ENCODE data around the gene ZNF532.
"Not testable (repeated sequence)": the region's sequence is repeated elsewhere in the genome, so short reads cannot be mapped to it uniquely, and the experiment has no call there.

Gene ZNF532

GRCh38 chr18:59011786-59012185 is 147.1 kb downstream of the ZNF532 start:
- DNase-seq = no peak

GRCh38 chr18:59012815-59013705 is 148.4 kb downstream of the ZNF532 start:
- no peak for DNase-seq

GRCh38 chr18:59013744-59014143 is 149.1 kb downstream of the ZNF532 start:
- no peak for DNase-seq

- no peak for DNase-seq
Observed at GRCh38 chr18:59015531-59016152, 151.0 kb downstream of the ZNF532 start.

GRCh38 chr18:59021500-59021899 is 156.8 kb downstream of the ZNF532 start:
- DNase-seq = no peak

GRCh38 chr18:59022167-59022945 is 157.7 kb downstream of the ZNF532 start:
- no peak for DNase-seq

GRCh38 chr18:59024829-59025228 is 160.2 kb downstream of the ZNF532 start:
- DNase-seq = no peak

GRCh38 chr18:59025532-59025931 is 160.9 kb downstream of the ZNF532 start:
- not testable (repeated sequence) for DNase-seq

GRCh38 chr18:59026364-59026763 is 161.7 kb downstream of the ZNF532 start:
- no peak for DNase-seq

GRCh38 chr18:59026831-59027410 is 162.2 kb downstream of the ZNF532 start:
- DNase-seq = no peak

- no peak for DNase-seq
Observed at GRCh38 chr18:59029663-59030429, 165.2 kb downstream of the ZNF532 start.

GRCh38 chr18:59032308-59032707 is 167.6 kb downstream of the ZNF532 start:
- no peak for DNase-seq

GRCh38 chr18:59033359-59033758 is 168.7 kb downstream of the ZNF532 start:
- DNase-seq = no peak

- no peak for DNase-seq
Observed at GRCh38 chr18:59033974-59034373, 169.3 kb downstream of the ZNF532 start.

GRCh38 chr18:59035591-59035990 is 170.9 kb downstream of the ZNF532 start:
- no peak for DNase-seq

Data from activated CD4-positive, alpha-beta T cell treated with anti-CD3 and anti-CD28 coated beads for 48 hours (primary cell).